Activated T-cell treated with anti-CD3 and anti-CD28 coated beads, Interleukin-2, amount 50 U/mL, for 24 hours (primary cell): Measurements from ENCODE around the gene TBCK.

Source experiments
- DNase-seq: peaks from one replicate; pipeline ENCODE4 v3.0.0-alpha.2; 2020
- H3K27ac Mint-ChIP-seq: 2 replicates; pipeline ENCODE4 v1.8.0; 2020; ENCODE audit warnings: mild to moderate bottlenecking, mixed read lengths
- H3K27me3 Mint-ChIP-seq: 2 replicates; pipeline ENCODE4 v1.8.0; 2020; ENCODE audit warnings: mixed read lengths
- H3K36me3 Mint-ChIP-seq: 2 replicates; pipeline ENCODE4 v1.8.0; 2020; ENCODE audit warnings: low read depth, mixed read lengths
- H3K4me1 Mint-ChIP-seq: 2 replicates; pipeline ENCODE4 v1.8.0; 2020; ENCODE audit warnings: low read depth, mixed read lengths
- H3K4me3 Mint-ChIP-seq: 2 replicates; pipeline ENCODE4 v1.8.0; 2020; ENCODE audit warnings: mild to moderate bottlenecking, moderate library complexity, mixed read lengths
- H3K9me3 Mint-ChIP-seq: 2 replicates; pipeline ENCODE4 v1.8.0; 2020; ENCODE audit warnings: mixed read lengths

Gene TBCK

DNA sequence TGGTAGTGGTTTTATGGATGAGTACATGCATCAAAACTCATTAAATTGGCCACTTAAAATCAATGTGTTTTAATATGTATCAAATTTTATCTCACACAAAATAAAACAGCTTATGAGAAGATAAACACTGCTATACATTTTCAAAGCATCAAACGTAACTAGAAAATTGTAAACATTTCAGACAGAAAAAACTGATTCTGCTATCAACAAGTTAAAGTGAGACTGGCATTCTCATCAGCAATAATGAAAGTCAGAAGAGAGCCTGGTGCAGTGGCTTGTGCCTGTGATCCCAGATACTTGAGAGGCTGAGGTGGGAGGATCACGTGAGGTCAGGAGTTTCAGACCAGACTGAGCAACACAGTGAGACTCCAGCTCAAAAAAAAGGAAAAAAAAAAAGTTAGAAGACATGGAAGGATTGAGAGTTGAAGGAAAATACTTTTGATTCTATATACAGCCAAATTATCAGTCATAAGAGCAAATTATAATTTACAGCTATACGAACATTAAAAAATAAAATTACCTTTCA is 2.9 kb downstream of the TBCK start:
- H3K27ac Mint-ChIP-seq: peak overlapping the region; percentile 74
- H3K4me3 Mint-ChIP-seq: no peak overlapping the region
- peaks cover 25% of the 10 kb centered on the region for H3K36me3 Mint-ChIP-seq
- no peaks in the 10 kb centered on the region for H3K27me3 Mint-ChIP-seq
- H3K9me3 Mint-ChIP-seq: no peaks in the 10 kb centered on the region
- peaks cover 40% of the 10 kb centered on the region for H3K4me1 Mint-ChIP-seq
- no peak for DNase-seq

DNA sequence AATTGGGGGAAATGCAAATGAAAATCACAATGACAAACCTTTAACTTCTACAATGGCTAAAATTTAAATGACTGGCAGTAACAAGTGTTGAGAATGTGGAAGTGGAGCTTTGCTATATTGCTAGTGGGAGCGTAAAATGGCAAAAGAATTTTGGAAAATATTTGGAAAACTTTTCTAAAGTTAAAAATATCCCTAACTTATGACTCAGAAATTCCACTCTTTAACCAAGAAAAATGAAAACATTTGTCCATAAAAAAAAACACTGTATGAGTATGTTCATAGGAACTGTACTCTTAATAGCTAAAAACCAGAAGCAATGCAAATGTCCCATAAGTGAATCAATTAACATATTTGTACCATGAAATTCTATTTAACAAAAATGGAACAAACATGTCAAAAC is 3.6 kb downstream of the TBCK start:
- Mint-ChIP-seq H3K27me3 (no peaks in the 10 kb centered on the region), H3K4me3 (no peak overlapping the region), H3K36me3 (peaks cover 31% of the 10 kb centered on the region), H3K9me3 (no peaks in the 10 kb centered on the region), H3K27ac (peak overlapping the region; percentile 68), H3K4me1 (peaks cover 40% of the 10 kb centered on the region)
- DNase-seq: no peak

DNA sequence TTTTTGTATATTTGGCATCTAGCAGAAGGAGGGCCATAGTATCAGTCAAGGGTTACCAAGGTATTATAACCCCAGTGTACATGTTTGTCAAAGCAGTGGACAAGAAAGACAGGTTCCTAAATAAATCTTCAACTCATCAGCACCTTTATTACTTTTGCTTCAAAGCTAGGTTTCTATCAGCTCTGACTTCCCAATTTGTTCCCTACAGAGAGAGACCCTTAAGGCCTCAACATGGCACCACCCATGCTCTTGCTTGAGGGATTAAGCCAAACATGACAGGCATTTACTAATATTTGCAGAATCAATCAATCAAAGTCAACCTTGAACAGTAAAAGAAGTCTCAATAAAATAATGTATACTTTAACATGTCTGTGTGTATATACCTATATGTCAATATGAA is 9.4 kb downstream of the TBCK start:
- Mint-ChIP-seq H3K4me3 (no peak overlapping the region), H3K4me1 (peaks cover 21% of the 10 kb centered on the region), H3K27me3 (no peaks in the 10 kb centered on the region), H3K9me3 (no peaks in the 10 kb centered on the region), H3K27ac (no peak overlapping the region), H3K36me3 (peaks cover 60% of the 10 kb centered on the region)
- no peak for DNase-seq

DNA sequence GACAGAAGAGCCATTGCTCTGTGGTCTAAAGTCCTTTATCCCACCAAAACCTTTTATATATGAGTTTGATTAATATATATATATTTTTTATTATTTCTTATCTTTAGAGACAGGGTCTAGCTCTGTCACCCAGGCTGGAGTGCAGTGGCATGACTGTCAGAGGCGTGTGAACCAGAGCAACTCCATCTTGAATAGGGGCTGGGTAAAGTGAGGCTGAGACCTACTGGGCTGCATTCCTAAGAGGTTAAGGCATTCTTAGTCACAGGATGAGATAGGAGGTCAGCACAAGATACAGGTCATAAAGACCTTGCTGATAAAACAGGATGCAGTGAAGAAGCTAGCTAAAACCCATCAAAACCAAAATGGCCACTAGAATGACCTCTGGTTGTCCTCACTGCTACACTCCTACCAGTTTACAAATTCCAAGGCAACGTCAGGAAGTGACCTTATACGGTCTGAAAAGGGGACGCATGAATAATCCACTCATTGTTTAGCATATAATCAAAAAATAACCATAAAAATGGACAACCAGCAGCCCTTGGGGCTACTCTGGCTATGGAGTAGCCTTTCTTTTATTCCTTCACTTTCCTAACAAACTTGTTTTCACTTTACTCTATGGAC is 10.5 kb downstream of the TBCK start:
- Mint-ChIP-seq H3K27ac (no peak overlapping the region), H3K36me3 (peaks cover 62% of the 10 kb centered on the region), H3K27me3 (no peaks in the 10 kb centered on the region), H3K4me1 (peaks cover 21% of the 10 kb centered on the region), H3K9me3 (no peaks in the 10 kb centered on the region), H3K4me3 (no peak overlapping the region)
- DNase-seq: no peak

DNA sequence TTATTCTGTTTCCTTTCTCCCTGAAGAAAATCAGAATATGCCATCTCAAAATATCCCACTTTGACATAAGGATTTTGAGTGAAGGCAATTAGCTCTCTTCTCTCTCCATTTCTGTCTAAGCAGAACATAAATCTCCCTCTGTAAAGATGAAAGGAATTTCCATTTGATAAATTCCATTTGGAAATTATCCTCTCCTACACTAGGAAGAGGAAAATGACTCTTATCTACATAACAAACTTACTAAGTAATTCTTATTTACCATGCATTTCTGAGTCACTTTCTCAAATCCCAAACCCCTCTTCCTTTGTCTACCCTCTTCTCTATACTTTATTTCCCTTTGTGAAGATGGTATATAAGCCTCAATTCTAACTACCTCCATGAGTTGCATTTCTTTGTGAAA is 11.4 kb downstream of the TBCK start:
- Mint-ChIP-seq H3K4me3 (no peak overlapping the region), H3K4me1 (peaks cover 17% of the 10 kb centered on the region), H3K27me3 (no peaks in the 10 kb centered on the region), H3K27ac (no peak overlapping the region), H3K36me3 (peaks cover 67% of the 10 kb centered on the region), H3K9me3 (no peaks in the 10 kb centered on the region)
- no peak for DNase-seq

DNA sequence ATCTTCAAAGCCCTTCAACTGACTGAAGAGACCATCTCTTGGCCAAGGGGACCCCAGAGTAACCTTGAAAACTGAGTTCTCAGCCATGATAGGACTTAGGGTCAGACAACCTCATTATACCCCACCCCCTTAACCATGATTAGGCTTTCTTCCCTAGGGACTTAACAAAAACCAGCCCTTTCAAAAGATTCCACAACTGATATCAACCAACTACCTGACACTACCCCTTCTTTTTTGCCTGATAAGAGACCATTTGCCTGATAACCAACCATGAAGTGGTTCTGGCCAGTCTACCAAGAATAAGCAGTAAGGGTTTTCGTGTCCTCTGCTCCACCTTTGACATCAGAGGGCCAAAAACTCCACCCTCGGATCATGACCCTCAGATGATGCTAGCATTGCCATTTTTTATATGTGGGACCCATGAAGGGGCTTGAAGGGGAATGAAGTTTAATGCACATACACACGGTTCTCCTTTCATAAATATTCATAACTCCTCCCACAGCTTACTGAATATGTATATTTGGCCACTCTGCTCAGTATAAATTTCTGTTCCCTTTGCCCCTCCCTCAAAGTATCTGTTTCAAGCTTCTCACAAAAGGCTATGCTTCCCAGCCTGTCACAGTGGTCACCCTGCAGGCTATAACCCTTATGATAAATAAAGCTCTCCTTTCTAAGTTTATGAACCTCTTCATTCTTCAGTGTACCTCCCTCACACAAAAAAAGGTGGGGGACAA is 12.3 kb downstream of the TBCK start:
- no peaks in the 10 kb centered on the region for H3K9me3 Mint-ChIP-seq
- peaks cover 17% of the 10 kb centered on the region for H3K4me1 Mint-ChIP-seq
- H3K36me3 Mint-ChIP-seq: peaks cover 69% of the 10 kb centered on the region
- DNase-seq: no peak
- H3K4me3 Mint-ChIP-seq: no peak overlapping the region
- H3K27ac Mint-ChIP-seq: no peak overlapping the region
- no peaks in the 10 kb centered on the region for H3K27me3 Mint-ChIP-seq

DNA sequence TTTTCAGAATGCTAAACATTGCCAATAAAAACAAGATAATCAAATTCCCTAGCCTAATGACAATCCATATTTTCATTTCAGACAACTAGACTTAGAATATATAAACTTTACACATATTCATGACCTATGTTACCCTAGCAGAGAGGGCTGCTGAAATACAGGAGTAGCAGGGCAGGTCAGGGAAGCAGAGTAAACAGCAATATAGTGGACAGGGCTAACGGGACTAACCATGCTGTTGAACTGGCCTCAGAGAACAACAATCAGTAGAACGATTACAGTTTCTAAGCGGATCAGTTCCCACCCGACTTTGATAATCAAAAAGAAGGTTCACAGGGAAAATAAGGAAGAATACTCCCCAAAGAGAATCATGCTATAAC is 14.0 kb downstream of the TBCK start:
- Mint-ChIP-seq H3K27ac (no peak overlapping the region), H3K4me1 (peaks cover 16% of the 10 kb centered on the region), H3K27me3 (no peaks in the 10 kb centered on the region), H3K4me3 (no peak overlapping the region), H3K9me3 (no peaks in the 10 kb centered on the region), H3K36me3 (peaks cover 69% of the 10 kb centered on the region)
- DNase-seq: no peak

DNA sequence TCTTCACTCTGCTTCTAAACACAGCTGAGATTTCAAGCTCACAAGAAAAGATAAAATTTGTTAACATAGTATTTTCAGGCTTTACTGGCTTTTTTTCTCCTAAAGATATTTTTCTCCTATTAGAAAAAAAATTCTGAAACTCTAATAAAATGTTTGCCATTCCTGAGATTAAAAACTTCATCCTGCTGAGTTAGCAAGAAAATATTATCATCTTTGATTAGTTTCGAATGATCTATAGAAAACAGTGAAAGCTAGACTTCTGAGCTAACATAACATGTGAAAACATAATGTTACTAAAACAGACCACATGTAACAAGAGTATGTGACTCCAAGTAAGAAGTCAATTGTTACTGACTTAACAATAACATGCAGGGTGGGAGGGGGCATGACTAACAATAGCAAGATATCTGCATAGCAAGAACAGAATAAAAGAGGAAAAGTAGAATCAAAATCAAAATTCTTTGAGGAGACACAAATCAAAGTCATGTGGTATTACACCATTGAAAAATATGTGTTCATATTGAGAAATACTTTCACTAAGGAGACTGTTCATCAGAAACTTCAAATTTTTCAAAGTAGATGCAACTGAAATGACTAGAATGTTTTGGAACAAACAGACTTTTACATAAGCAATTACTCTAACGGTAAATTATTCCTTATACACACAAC is 14.5 kb downstream of the TBCK start:
- Mint-ChIP-seq H3K4me1 (peaks cover 16% of the 10 kb centered on the region), H3K36me3 (peaks cover 67% of the 10 kb centered on the region), H3K9me3 (no peaks in the 10 kb centered on the region), H3K27ac (no peak overlapping the region), H3K27me3 (no peaks in the 10 kb centered on the region), H3K4me3 (no peak overlapping the region)
- DNase-seq: no peak

DNA sequence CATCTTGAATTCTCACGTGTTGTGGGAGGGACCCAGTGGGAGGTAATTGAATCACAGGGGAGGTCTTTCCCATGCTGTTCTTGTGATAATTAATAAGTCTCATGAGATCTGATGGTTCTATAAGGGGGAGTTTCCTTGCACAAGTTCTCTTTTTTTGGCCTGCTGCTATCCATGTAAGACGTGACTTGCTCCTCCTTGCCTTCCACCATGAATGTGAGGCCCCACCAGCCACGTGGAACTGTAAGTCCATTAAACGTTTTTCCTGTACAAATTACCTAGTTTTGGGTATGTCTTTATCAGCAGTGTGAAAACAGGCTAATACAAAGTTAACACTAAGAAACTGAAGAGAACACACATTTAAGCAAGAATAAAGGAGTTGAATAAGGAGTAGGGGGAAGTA is 16.0 kb downstream of the TBCK start:
- H3K4me3 Mint-ChIP-seq: no peak overlapping the region
- no peaks in the 10 kb centered on the region for H3K9me3 Mint-ChIP-seq
- DNase-seq: no peak
- no peak overlapping the region for H3K27ac Mint-ChIP-seq
- H3K27me3 Mint-ChIP-seq: no peaks in the 10 kb centered on the region
- peaks cover 14% of the 10 kb centered on the region for H3K4me1 Mint-ChIP-seq
- peaks cover 74% of the 10 kb centered on the region for H3K36me3 Mint-ChIP-seq

DNA sequence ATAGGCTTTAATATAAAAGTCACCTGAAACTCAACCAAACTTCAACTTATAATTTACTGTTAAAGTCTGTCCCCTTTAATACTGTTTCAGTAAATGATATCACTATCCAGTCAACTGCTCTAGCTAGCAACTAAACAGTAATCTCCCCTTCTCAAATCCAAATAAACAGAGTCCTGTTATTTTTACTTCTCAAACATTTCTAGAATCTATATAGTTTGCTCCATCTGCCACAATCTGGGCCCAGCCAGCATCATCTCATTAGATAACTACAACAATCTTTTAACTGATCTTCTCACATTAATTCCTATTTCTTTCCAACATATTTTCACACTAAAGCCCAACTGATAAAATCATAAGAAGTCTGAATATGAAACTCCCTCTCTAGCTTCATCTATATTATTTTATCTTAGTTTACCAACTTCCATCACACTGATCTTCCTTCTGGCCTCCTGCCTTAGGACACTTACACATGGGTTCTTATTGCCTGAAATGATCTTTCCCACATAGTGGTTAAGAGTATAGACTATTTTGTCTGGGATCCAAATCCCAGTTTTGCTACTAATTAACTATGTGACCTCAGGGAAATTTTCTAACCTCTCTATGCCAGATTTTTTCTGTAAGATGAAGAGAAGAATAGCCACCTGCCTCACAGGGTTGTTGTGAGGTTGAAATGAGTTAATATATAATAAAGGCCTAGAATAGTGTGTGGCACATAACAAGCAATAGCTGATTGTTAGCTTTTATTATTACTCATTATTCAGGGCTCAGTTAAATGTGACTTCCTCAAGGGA is 18.6 kb downstream of the TBCK start:
- H3K27ac Mint-ChIP-seq: no peak overlapping the region
- no peak for DNase-seq
- H3K4me1 Mint-ChIP-seq: peaks cover 9% of the 10 kb centered on the region
- no peak overlapping the region for H3K4me3 Mint-ChIP-seq
- H3K27me3 Mint-ChIP-seq: no peaks in the 10 kb centered on the region
- peaks cover 76% of the 10 kb centered on the region for H3K36me3 Mint-ChIP-seq
- no peaks in the 10 kb centered on the region for H3K9me3 Mint-ChIP-seq

DNA sequence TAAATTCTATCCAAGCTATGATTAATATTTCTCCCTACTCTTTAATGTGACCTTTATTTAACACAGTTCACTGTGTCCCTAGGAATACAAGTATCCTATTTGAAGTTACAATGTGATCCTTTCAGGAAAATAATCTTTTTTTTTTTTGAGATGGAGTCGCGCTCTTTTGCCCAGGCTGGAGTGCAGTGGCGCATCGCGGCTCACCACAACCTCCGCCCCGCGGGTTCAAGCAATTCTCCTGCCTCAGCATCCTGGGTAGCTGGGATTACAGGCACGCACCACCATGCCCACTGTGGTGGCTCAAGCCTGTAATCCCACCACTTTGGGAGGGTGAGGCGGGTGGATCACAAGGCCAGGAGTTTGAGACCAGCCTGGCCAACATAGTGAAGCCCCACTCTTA is 21.9 kb downstream of the TBCK start:
- Mint-ChIP-seq H3K27me3 (no peaks in the 10 kb centered on the region), H3K4me3 (no peak overlapping the region), H3K4me1 (peaks cover 3% of the 10 kb centered on the region), H3K9me3 (no peaks in the 10 kb centered on the region), H3K27ac (no peak overlapping the region), H3K36me3 (peaks cover 77% of the 10 kb centered on the region)
- DNase-seq: no peak

DNA sequence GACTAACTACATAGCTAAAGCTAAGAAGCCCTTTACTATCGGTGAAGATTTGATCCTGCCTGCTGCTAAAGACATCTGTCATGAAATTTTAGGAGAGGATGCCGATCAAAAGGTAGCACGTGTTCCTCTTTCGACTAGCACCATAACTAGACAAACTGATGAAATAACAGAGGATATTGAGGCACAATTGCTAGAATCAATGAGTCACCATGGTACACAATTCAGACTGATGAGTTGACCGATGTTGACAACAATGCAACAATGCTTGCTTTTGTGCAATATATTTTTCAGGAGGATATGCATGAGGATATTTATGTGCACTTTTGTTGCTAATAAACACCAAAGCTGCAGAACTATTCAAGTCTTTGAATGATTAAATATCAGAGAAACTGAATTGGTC is 24.3 kb downstream of the TBCK start:
- peaks cover 82% of the 10 kb centered on the region for H3K36me3 Mint-ChIP-seq
- H3K4me1 Mint-ChIP-seq: peaks cover 2% of the 10 kb centered on the region
- no peaks in the 10 kb centered on the region for H3K9me3 Mint-ChIP-seq
- H3K27me3 Mint-ChIP-seq: no peaks in the 10 kb centered on the region
- H3K4me3 Mint-ChIP-seq: no peak overlapping the region
- no peak overlapping the region for H3K27ac Mint-ChIP-seq
- no peak for DNase-seq

DNA sequence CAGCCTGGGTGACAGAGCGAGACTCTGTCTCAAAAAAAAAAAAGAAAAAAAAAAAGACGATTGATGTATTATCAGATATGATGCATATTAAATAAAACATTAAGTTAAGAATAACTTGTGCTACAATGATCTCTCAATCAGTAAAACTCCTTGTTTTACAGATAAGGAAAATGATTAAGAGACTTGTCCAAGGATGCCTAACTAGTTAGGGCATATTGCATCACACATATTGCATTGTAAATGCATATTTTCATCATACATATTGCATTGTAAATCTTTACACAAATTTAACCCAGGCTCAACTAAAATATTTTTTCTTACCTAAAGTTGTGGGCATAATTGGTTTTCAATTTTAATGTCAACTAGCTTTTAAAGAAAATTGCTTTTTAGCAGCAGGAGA is 26.3 kb downstream of the TBCK start:
- no peak overlapping the region for H3K27ac Mint-ChIP-seq
- no peaks in the 10 kb centered on the region for H3K9me3 Mint-ChIP-seq
- no peaks in the 10 kb centered on the region for H3K27me3 Mint-ChIP-seq
- DNase-seq: no peak
- H3K36me3 Mint-ChIP-seq: peaks cover 68% of the 10 kb centered on the region
- peaks cover 6% of the 10 kb centered on the region for H3K4me1 Mint-ChIP-seq
- no peak overlapping the region for H3K4me3 Mint-ChIP-seq

DNA sequence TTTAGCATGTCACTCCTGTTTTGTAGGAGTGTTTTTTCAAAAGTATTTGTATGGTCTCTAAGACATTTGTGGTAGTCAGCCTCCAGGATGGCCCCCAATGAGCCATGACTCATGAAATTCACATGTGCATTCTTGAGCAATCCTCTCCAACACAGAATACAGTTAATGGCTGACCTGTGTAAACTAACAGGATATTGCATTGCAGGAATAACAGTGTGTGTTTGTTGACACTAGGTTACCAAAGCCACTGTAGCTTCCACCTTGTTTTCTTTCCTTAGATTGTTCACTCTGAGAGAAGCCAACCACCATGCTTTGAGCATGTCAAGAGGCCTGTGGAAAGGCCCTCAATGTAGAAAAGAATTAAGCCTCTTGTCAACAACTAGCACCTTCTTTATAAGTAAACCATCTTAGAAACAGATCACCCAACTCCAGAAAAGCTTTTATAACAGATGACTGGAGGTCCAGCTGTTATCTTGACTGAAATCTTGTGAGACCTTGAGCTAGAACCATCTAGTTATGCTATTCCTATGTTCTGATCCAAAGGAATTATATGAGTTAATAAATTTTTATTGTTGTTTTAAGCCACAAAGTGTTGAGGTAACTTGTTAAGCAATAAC is 28.5 kb downstream of the TBCK start:
- Mint-ChIP-seq H3K4me3 (no peak overlapping the region), H3K36me3 (peaks cover 62% of the 10 kb centered on the region), H3K27ac (no peak overlapping the region), H3K27me3 (no peaks in the 10 kb centered on the region), H3K9me3 (no peaks in the 10 kb centered on the region), H3K4me1 (peaks cover 6% of the 10 kb centered on the region)
- DNase-seq: no peak
